H54 (cell line): ENCODE data around the gene FBXW8.
A peak's percentile ranks its signal among the peaks of the same experiment; 100 is the strongest.

Source experiments
- DNase-seq: peaks from one replicate; pipeline ENCODE4 v3.0.0; 2011; ENCODE audit warnings: low spot score, mixed read lengths; ENCODE audit not compliant: insufficient read length
- FAIRE-seq: peaks from 3 replicates; lab custom pipeline; 2011; peaks lifted over from hg19 to GRCh38; lab: Jason Lieb, UNC
- POLR2A ChIP-seq: IDR thresholded peaks from 2 replicates; pipeline ENCODE4 v1.6.1; 2011; ENCODE audit warnings: low read depth, mild to moderate bottlenecking, low read length

Gene FBXW8

GRCh38 chr12:117017807-117018206, 107.1 kb downstream of the FBXW8 start:
- DNase-seq (no peak), FAIRE-seq (no peak)
- no peak for TF ChIP-seq POLR2A

GRCh38 chr12:117018276-117018675, 107.5 kb downstream of the FBXW8 start:
- DNase-seq (no peak), FAIRE-seq (no peak)
- no peak for TF ChIP-seq POLR2A

- DNase-seq (no peak), FAIRE-seq (no peak)
- no peak for TF ChIP-seq POLR2A
Observed at GRCh38 chr12:117018685-117019084, 107.9 kb downstream of the FBXW8 start.

DNA sequence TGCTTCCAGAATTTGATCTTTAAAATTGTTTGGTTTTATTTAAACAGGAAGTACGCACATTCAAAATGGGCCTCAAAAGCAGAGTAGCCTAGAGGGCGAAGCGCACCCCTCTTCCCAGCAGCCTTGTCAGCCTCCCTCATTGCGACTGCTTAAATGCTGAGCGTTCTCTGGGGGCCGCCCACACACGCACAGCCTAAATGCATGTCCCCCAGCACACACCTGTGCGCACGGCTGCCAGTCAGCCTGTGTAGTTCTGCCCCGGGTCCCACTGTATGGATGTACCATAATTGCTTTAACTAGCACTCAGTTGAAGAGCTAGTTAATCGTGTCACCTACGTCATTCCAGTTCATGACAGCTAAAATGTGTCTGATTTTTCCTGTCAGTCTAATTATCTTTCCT, 109.1 kb downstream of the FBXW8 start:
- no peak for DNase-seq
- FAIRE-seq, result no peak
- no peak for TF ChIP-seq POLR2A

DNA sequence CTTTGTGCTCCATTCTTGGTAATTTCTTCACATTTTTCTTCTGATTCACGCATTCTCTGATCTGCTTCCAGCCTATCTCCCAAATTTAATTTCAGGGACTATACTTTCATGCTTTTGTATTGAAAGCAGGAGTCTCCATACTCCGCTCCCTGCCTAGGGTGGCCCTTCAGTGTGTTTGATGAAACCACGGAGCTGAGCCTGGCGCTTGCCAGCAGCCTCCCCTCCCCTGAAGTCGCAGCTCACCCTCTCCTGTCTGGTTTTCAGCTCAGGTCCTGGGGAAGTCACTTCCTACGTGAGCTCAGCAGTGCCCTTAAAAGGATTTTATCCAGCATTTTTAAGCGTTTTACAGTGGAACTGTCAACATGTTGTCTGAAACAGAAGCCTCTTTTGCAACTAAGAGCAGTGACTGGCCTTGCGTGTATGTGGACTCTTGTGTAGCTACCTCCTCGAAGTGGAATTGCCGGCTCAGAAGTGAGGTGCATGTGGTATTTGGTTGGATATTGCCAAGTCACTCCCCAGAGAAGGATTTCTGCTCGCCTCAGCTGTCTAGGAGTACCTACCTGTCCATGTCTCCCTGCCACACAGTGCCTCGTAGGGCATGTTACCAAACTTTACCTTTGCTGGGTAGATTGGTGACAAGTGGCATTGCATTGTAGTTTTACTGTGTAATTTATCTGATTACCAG, 109.9 kb downstream of the FBXW8 start:
- DNase-seq (no peak), FAIRE-seq (no peak)
- no peak for TF ChIP-seq POLR2A

GRCh38 chr12:117022465-117022864, 111.7 kb downstream of the FBXW8 start:
- FAIRE-seq, result no peak
- no peak for DNase-seq
- TF ChIP-seq POLR2A, result no peak

DNA sequence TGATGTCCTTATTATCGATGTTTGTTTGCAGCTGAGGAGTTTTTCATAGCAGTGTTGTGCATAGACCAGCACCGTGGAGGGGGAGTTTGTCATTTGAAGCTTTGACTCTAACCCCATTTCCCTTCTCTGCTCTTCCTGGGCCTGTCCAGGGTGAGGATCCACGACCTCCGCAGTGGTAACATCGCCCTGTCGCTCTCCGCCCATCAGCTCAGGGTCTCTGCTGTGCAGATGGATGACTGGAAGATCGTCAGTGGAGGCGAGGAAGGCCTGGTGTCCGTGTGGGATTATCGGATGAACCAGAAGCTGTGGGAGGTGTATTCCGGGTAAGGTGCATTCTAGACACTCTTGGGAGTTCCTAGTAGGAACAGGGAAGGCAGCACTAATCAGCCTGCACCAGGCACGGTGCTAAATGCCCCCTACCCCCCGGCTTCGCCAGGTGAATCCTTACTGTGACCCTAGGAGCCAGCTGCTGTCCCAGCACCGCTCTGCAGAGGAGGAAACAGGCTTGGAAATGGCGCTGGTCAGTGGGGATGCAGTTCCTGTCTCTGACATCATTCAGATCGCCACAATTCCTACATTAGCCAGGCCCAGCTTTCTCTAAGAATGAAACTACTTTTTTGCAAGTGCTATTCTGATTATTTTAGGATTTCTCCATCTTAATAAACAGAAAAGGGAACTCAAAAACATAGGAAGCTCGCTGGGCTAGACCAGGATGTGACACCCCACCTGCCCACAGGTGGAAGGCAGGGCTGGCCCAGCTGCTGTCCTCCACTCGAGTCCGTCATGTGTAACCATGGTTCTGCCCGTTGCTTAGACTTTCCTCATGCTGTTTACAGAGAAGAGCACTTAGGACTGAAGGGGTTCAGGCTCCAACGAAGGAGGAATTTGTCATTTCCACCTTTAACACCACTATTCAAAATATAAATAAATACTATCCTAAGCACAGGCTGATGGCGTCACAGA, 113.5 kb downstream of the FBXW8 start:
- no peak for FAIRE-seq
- DNase-seq, result no peak
- TF ChIP-seq POLR2A, result no peak

GRCh38 chr12:117024961-117025480, 114.3 kb downstream of the FBXW8 start:
- DNase-seq (no peak), FAIRE-seq (no peak)
- no peak for TF ChIP-seq POLR2A

GRCh38 chr12:117025481-117026151, 114.9 kb downstream of the FBXW8 start:
- FAIRE-seq (no peak), DNase-seq (peak; percentile 79)
- no peak for TF ChIP-seq POLR2A

DNA sequence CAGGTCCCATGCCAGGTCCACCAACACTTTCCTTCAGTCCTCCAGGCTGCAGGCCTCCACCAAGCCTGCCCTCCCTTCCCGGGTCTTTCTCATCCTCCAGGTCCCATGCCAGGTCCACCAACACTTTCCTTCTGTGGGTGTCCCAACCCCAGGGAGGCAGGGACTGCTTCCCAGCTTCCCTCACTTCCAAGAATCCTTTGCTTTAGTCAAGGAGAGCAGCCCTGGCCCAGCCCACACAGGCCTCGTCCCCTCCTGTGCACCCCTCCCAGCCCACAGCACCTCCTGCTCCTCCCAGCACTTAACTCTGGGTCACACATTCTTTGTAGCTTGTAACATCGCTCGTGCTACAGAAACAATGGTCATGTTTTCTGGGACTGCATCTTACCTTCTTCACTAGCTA, 115.6 kb downstream of the FBXW8 start:
- FAIRE-seq, result no peak

GRCh38 chr12:117026921-117027250, 116.1 kb downstream of the FBXW8 start:
- FAIRE-seq (no peak), DNase-seq (no peak)
- TF ChIP-seq POLR2A, result no peak

More for the DNA sequence above, 115.6 kb downstream of the FBXW8 start:
- no peak for DNase-seq
- no peak for TF ChIP-seq POLR2A

DNA sequence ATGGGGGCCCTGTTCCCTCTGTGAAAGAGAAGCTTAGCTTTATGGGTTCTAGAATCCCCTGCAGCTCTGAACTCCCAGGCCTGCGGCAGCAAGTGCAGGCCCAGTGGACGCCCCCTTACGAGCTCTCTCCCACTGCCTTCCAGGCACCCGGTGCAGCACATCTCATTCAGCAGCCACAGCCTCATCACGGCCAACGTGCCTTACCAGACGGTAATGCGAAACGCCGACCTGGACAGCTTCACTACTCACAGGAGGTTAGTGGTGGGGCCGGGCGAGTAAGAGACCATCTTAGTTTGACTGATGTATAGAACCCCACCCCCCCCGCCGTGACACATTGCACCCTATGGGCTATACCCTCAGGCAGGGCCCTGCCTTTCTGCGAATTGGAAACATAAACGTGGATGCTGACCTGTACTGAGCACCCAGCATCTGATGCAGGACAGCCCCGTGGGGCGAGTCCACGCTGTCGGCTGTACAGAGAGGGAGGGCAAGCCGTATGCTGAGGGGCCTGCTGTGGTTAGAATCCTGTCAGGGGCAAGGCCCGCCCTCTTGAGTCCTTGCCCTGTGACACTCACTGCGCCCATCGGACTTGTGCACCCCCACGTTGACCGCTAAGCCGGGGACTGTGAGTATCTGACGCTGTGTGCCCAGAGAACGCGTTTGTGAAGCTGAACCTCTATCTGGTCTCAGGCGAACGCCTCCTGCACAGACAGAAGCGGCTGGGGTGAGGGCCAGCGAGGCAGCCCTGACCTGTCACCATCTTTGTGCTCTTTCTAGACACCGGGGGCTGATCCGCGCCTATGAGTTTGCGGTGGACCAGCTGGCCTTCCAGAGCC, 116.7 kb downstream of the FBXW8 start:
- DNase-seq (no peak), FAIRE-seq (no peak)
- no peak for TF ChIP-seq POLR2A

DNA sequence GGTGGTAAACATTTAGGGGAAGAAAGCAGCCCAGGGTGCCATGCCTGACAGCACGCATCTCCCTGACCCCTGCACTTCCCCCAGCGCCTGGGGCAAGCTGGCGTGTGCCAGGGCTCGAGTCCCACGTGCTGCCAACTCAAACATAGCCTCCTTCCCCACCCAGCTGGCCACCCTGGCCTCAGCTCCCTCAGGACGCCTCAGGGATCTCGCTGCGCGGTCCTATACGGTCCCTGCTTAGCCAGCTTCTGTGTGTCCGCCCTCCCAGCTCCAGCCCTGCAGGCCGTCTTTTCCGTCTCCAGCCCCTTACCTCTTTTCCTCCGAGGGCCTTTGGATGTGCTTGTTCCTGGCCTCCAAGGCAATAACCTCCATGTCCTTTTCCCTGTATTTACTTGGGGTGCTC, 117.5 kb downstream of the FBXW8 start:
- FAIRE-seq (no peak), DNase-seq (no peak)
- no peak for TF ChIP-seq POLR2A
